Sigmoid colon (tissue), 7 donors: ENCODE results near the gene SPINDOC. TPM values are rescaled to one million over a fixed set of nuclear protein-coding genes. Genes with fewer than 3 reads are reported as not detected.

ENCODE experiments used
- DNase-seq: peaks from one replicate; pipeline ENCODE4 v3.0.0-alpha.2; 2019
- H3K27ac ChIP-seq, 4 donors: fragments of 200-600 bp; sonication (generic); one replicate each; pipeline ENCODE4 v1.5.1; 2016 to 2019; ENCODE audit warnings: mild to moderate bottlenecking in 1 of 4
- H3K27me3 ChIP-seq, 3 donors: fragments of 200-600 bp; sonication (generic); one replicate each; pipeline ENCODE4 v1.5.1; 2019; ENCODE audit warnings: mild to moderate bottlenecking in 1 of 3
- H3K36me3 ChIP-seq, 4 donors: fragments of 200-600 bp; sonication (generic); one replicate each; pipeline ENCODE4 v1.5.1; 2016 to 2019
- H3K4me1 ChIP-seq, 4 donors: fragments of 200-600 bp; sonication (generic); one replicate each; pipeline ENCODE4 v1.5.1; 2017 to 2019
- H3K4me3 ChIP-seq, 4 donors: fragments of 200-600 bp; sonication (generic); one replicate each; pipeline ENCODE4 v1.5.1; 2017 to 2019; ENCODE audit warnings: mild to moderate bottlenecking in 2 of 4, moderate library complexity in 1 of 4
- H3K9me3 ChIP-seq, 4 donors: fragments of 200-600 bp in 3 of 4; sonication (generic) in 3 of 4; one replicate each; pipeline versions ENCODE4 v1.5.1 to v1.6.1; 2013 to 2019
- EP300 ChIP-seq, 4 donors: sonication (generic); formaldehyde crosslinking; IDR thresholded peaks; one replicate each; pipeline ENCODE4 v1.6.1; 2017; ENCODE audit warnings: antibody characterized with exemption in 4 of 4
- POLR2A ChIP-seq, 2 donors: fragments of 450-650 bp; IDR thresholded peaks; one replicate each; pipeline ENCODE4 v1.6.1; 2016; ENCODE audit warnings: antibody characterized with exemption in 2 of 2, mild to moderate bottlenecking in 2 of 2, moderate library complexity in 2 of 2
- POLR2AphosphoS5 ChIP-seq, 4 donors: sonication (generic); formaldehyde crosslinking; IDR thresholded peaks; one replicate each; pipeline ENCODE4 v1.6.1; 2017; ENCODE audit warnings: antibody characterized with exemption in 4 of 4
- WGBS, 2 donors: extraction: QIAGEN DNeasy Blood & Tissue Kit; methylation state at CpG; one replicate each; pipeline ENCODE4 v1.1.7; 2013; 5-methylcytosine and 5-hydroxymethylcytosine counted together
- intact Hi-C: fragments of 100-400 bp; cut with DNase I; formaldehyde crosslinking; loops from one replicate; pipeline ENCODE4 v1.15.1; 2023
- polyA plus RNA-seq, 3 donors: library from polyadenylated mRNA; stranded (reverse); fragments of 200-250 nt; gene quantifications; one replicate each; pipeline ENCODE4 v1.2.3, GENCODE V29; 2013
- total RNA-seq, 4 donors: library from RNA; depleted of rRNA; stranded (reverse); fragments of >200 nt; gene quantifications; one replicate each; pipeline ENCODE4 v1.1.0, GENCODE V29; 2016
- TF ChIP-seq, protein P1 (sequence below), 4 experiments: fragments of 450-650 bp in 3 of 4; fragments of 200-600 bp in 1 of 4; IDR thresholded peaks; one replicate each; pipeline ENCODE4 v1.5.1; 2016 to 2019; ENCODE audit warnings: antibody characterized with exemption in 4 of 4, mild to moderate bottlenecking in 3 of 4, moderate library complexity in 2 of 4
- donor health status: healthy with polysubstance abuse.
- donor health status: Bipolar disorder and iron deficiency.
- donor health status: healthy.

Gene SPINDOC
- total and polyA plus RNA-seq, 7 donors = 4.6 to 15.2 (median 12.2) TPM

DNA sequence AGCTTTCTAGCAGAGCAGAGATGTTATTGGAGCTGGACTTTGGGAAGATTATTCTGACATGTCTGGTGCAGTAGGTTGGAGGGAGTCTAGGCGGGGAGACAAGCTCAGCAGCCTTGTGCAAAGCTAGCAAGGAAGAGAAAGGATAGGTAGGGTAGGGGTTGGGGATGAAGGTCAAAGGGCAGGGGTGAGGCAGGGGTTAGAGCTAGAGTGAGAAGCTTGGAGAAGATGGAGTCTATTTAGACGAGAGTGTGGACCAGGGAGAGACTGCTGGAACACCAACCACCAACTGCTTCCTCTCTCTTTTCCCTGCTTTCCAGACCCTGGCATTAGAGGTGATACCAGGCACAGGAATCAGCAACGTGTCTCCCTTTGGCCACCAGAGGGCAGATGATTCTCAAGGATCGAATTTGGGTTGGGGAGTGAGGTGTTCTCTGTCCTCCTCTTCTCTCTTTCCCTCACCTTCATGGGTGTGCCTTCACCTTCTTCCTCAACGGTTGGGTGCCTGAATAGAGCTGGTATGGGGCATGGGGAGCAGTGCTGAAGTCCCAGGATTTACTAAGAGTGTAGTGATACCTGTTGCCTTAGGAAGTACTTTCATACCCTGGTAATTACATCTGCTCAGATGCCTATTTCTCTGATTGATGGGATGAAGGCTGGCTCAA, 23.9 kb downstream of the SPINDOC start:
- 14% methylated on average over 5 of the region's 5 CpGs for WGBS, 2 donors
- H3K27ac ChIP-seq = peak overlapping the region; percentile 83 to 92 (median 87)
- intact Hi-C loops = loop anchor here (1.0 to 2.0 kb wide), 3 partner anchors 70 to 316 kb away; no protein-coding TSS in a partner anchor
- no peaks in the 10 kb centered on the region for H3K27me3 ChIP-seq
- peak; percentile 87 for DNase-seq
- peaks cover 0 to 34% (median 32%) of the 10 kb centered on the region in 4 donors for H3K4me1 ChIP-seq
- TF ChIP-seq POLR2AphosphoS5 (IDR thresholded peaks at IDR 0.05) = no peak
- TF ChIP-seq, protein P1, sequence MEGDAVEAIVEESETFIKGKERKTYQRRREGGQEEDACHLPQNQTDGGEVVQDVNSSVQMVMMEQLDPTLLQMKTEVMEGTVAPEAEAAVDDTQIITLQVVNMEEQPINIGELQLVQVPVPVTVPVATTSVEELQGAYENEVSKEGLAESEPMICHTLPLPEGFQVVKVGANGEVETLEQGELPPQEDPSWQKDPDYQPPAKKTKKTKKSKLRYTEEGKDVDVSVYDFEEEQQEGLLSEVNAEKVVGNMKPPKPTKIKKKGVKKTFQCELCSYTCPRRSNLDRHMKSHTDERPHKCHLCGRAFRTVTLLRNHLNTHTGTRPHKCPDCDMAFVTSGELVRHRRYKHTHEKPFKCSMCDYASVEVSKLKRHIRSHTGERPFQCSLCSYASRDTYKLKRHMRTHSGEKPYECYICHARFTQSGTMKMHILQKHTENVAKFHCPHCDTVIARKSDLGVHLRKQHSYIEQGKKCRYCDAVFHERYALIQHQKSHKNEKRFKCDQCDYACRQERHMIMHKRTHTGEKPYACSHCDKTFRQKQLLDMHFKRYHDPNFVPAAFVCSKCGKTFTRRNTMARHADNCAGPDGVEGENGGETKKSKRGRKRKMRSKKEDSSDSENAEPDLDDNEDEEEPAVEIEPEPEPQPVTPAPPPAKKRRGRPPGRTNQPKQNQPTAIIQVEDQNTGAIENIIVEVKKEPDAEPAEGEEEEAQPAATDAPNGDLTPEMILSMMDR (IDR thresholded peaks at IDR 0.05) = peak; percentile 87 to 96 (median 90)
- no peaks in the 10 kb centered on the region for H3K9me3 ChIP-seq
- H3K4me3 ChIP-seq = no peak overlapping the region
- H3K36me3 ChIP-seq = peaks cover 0 to 6% (median 0%) of the 10 kb centered on the region in 4 donors

DNA sequence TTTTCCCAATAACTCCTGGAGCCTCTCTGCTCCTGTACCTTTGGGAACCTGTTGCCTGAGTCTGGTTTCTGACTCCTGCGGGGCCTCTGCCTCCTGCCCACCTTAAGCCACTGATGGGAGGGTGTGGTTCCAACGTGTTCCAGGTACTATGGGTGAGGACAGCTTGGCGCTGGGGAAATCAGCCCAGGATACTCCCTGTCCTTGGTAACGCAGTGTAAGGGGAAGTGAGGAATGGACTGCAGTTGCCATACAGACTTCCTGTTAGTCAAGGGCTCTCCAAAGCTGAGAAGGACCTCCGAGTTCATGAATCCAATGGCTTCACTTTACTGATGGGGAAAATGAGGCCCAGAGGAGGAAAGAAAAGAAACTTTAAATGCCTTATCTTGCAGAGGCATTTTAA, 24.5 kb downstream of the SPINDOC start:
- TF ChIP-seq, protein P1 (IDR thresholded peaks at IDR 0.05) = no peak
- TF ChIP-seq POLR2AphosphoS5 (IDR thresholded peaks at IDR 0.05) (no peak), POLR2A (IDR thresholded peaks at IDR 0.05) (no peak), EP300 (IDR thresholded peaks at IDR 0.05) (no peak)
- peak overlapping the region in 1 of 4 donors; percentile 95 for H3K4me3 ChIP-seq
- no peaks in the 10 kb centered on the region for H3K9me3 ChIP-seq
- intact Hi-C loops = loop anchor here (1.0 to 2.0 kb wide), 4 partner anchors 35 to 315 kb away; no protein-coding TSS in a partner anchor
- WGBS, 2 donors = 21 to 32% methylated on average over 5 of the region's 5 CpGs
- peak overlapping the region; percentile 83 to 92 (median 87) for H3K27ac ChIP-seq
- peaks cover 0 to 10% (median 0%) of the 10 kb centered on the region in 4 donors for H3K36me3 ChIP-seq
- H3K27me3 ChIP-seq = no peaks in the 10 kb centered on the region
- peaks cover 0 to 40% (median 38%) of the 10 kb centered on the region in 4 donors for H3K4me1 ChIP-seq
- DNase-seq = no peak

DNA sequence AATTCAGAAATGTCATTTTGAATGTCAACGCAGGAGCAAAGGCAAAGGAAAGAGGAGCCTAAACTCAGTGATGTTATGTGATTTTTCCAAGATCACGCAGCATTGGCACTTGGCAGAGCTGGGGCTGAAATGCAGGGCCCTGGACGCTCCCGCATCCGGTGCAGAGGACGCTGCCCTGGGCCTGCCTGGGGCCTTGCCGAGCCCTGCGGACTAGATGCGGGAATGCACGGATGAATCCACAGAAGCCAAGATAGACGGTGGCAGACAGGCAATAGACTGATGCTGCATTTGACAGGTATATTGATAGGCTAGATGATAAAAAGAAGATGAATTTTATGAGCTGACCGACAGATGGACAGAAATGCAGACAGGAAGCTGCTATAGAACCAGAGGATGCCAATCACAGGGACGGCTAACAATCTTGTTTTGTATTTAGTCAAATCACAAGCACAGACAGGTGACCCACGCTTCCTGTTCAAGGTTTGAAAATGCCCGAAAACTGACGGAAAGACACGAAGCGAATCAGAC, 25.0 kb downstream of the SPINDOC start:
- H3K27me3 ChIP-seq = no peaks in the 10 kb centered on the region
- H3K27ac ChIP-seq = peak overlapping the region; percentile 83 to 92 (median 87)
- H3K4me1 ChIP-seq = peaks cover 0 to 44% (median 43%) of the 10 kb centered on the region in 4 donors
- WGBS, 2 donors = 10 to 30% methylated on average over 18 of the region's 18 CpGs
- peak overlapping the region in 3 of 4 donors; percentile 71 to 95 (median 84) for H3K4me3 ChIP-seq
- H3K9me3 ChIP-seq = no peaks in the 10 kb centered on the region
- no peak for DNase-seq
- H3K36me3 ChIP-seq = peaks cover 0 to 10% (median 0%) of the 10 kb centered on the region in 4 donors
- intact Hi-C loops = loop anchor here (2.0 kb wide), 1 partner anchor 35 kb away; no protein-coding TSS in a partner anchor
- TF ChIP-seq, protein P1 (IDR thresholded peaks at IDR 0.05) = no peak

DNA sequence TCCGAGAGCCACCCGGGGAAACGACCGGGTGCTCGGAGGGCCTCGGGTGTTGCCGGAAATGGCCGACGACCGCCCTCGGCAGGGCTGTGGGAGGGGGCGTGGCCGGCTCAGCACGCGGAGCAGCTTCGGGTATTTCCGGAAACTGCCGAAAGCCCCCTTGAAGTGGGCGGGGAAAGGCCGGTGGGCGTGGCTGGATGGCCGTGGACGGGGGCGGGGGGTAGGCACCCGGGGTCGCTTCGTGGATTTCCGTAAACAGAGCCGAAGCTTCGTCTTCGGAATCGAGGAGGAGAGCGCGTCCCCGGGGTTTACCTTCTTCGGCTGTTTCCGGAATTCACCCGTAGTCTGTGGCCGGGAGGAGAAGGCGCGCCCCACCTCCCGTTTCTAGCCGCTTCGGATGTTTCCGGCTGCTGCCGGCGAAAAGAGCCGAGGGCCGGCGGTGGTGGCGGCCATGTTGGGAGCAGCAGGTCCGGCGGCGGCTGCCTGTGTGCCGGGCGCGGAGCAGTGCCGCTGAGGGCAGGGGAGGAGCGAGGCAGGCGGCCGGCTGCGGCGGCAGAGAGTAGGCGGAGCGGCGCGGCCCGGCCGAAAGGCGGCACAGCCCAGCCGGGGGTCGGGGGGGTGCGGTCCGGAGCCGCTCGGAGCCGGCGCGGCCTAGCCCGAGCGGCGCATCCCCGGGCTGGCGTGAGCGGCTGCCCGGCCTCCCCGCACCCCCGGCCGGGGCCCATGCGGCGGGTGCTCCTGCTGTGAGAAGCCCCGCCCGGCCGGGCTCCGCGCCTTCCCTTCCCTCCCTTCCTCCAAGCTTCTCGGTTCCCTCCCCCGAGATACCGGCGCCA, 25.6 kb downstream of the SPINDOC start, which contains the start of gene MARK2:
MARK2 (plus strand) TSS at position 433 of the 830 bp plus-strand sequence; CDS start at position 830, 397 bp downstream.
- peak; percentile 99 for DNase-seq
- peak within 1 kb of the TSS; percentile 71 to 95 (median 88) for H3K4me3 ChIP-seq
- H3K27ac ChIP-seq = peak within 1 kb of the TSS; percentile 83 to 92 (median 87)
- peaks cover 0 to 51% (median 48%) of the 10 kb centered on the region in 4 donors for H3K4me1 ChIP-seq
- 0 to 1% methylated on average over 100 of the region's 100 CpGs for WGBS, 2 donors
- H3K36me3 ChIP-seq = peaks cover 0 to 17% (median 3%) of the 10 kb centered on the region in 4 donors
- H3K9me3 ChIP-seq = no peaks in the 10 kb centered on the region
- no peaks in the 10 kb centered on the region for H3K27me3 ChIP-seq
- peak; percentile 62 to 88 (median 84) for TF ChIP-seq POLR2AphosphoS5 (IDR thresholded peaks at IDR 0.05)
- no peak for TF ChIP-seq EP300 (IDR thresholded peaks at IDR 0.05)
- peak in 1 of 2 donors; percentile 35 for TF ChIP-seq POLR2A (IDR thresholded peaks at IDR 0.05)
- TF ChIP-seq, protein P1 (IDR thresholded peaks at IDR 0.05) = no peak
- intact Hi-C loops = loop anchor here (2.0 kb wide), 1 partner anchor 34 kb away; no protein-coding TSS in a partner anchor
